CD4-positive, alpha-beta T cell treated with Interleukin-21 for 1 hour (primary cell): ENCODE measurements around the gene PTCH2.

ENCODE experiments used
- DNase-seq: peaks from one replicate; pipeline ENCODE4 v3.0.0-alpha.2; 2020

Gene PTCH2, protein sequence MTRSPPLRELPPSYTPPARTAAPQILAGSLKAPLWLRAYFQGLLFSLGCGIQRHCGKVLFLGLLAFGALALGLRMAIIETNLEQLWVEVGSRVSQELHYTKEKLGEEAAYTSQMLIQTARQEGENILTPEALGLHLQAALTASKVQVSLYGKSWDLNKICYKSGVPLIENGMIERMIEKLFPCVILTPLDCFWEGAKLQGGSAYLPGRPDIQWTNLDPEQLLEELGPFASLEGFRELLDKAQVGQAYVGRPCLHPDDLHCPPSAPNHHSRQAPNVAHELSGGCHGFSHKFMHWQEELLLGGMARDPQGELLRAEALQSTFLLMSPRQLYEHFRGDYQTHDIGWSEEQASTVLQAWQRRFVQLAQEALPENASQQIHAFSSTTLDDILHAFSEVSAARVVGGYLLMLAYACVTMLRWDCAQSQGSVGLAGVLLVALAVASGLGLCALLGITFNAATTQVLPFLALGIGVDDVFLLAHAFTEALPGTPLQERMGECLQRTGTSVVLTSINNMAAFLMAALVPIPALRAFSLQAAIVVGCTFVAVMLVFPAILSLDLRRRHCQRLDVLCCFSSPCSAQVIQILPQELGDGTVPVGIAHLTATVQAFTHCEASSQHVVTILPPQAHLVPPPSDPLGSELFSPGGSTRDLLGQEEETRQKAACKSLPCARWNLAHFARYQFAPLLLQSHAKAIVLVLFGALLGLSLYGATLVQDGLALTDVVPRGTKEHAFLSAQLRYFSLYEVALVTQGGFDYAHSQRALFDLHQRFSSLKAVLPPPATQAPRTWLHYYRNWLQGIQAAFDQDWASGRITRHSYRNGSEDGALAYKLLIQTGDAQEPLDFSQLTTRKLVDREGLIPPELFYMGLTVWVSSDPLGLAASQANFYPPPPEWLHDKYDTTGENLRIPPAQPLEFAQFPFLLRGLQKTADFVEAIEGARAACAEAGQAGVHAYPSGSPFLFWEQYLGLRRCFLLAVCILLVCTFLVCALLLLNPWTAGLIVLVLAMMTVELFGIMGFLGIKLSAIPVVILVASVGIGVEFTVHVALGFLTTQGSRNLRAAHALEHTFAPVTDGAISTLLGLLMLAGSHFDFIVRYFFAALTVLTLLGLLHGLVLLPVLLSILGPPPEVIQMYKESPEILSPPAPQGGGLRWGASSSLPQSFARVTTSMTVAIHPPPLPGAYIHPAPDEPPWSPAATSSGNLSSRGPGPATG

DNA sequence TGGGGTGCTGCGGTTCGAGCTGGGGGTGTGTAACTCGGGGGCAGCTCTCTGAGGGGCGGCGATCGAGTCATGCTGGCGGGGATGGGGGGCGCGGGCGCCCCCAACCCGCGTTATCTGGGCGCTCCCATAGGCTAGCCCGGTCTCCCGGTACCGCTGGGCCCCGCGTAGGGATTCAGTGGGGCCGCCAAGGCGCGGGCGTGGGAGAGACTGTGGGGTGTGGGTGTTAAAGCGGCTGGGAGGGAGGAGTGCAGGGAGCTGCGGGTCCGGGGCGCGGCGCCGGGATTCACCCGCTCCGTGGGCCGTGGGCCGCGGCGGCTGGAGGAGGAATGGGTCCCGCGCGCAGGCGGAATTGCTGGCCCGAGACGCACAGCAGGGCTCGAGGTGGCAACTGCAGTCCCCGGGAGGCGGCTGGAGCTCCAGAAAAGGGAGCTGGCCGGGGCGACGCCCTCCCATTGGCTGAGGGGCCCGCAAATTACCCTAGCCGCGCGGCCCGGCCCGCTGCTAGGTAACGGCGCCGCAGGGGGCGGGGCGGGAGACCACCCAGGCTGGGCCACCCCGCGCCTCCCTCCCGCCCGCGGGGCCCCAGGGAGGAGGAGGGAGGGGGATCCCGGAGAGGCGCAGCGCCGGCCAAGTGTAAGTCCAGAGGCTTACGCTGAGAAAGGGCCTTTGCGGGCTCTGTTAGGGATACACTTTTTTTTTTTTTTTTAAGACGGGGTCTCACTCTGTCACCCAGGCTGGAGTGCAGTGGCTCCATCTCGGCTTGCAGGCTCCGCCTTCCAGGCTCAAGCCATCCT lies at the start of gene PTCH2:
TSS of gene PTCH2 (minus strand) at position 392 of the 794 bp plus-strand sequence. CDS start at position 71, 321 bp downstream.
- DNase-seq = peak; percentile 24

DNA sequence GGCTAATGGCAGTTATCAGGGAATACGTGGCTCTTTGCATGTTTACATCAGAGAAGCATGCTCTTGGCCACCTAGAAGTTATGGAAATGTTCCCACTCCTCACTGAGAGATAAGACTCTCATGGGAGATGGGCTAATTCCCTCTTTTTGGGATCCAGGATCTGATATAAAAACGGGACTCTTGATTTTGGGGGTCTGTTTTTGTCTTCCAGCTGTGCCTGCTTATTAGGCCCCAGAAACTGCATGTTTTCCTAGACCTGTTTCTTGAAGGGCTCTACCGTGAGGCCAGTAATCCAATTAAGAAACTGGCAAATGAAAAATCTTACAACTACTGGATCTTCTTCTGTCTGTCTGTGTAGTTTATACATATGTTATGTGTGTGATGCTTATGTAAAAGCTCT lies 47.0 kb upstream of the PTCH2 start:
- DNase-seq = no peak

DNA sequence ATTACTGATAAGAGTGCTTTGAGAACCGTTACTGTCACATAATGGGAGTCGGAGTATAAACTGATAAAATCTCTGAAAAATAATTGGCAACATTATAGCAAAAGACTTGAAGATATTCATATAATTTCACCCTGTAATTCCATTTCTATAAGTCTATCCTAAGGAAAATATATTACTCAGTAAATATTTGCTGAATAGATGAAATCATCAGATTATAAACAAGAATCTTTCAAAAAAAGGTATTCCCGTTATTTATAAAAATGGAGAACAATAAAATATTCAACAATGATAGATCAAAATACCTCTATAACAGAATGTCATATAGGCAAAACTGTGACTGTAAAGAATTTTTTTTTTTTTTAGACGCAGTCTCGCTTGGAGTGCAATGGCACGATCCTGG lies 42.4 kb upstream of the PTCH2 start:
- DNase-seq = no peak

DNA sequence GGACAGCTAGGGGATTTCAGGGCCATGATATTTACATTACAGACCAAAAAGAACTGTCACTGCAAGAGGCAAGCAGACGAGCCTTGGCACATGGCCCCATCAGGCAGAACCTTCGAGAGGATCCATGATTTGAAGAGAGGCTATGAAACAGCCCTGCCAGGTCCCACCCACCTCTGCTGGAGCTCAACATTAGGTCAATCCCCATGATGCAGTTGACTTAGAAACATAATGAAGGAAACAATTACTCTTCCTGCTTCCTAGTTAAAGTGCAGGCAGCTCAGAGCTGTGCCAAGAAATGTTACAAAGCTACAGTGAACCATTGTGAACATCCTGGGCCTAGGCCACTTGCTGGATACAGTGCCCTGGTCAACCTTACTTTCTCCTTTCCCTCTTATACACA lies 41.7 kb upstream of the PTCH2 start:
- no peak for DNase-seq

DNA sequence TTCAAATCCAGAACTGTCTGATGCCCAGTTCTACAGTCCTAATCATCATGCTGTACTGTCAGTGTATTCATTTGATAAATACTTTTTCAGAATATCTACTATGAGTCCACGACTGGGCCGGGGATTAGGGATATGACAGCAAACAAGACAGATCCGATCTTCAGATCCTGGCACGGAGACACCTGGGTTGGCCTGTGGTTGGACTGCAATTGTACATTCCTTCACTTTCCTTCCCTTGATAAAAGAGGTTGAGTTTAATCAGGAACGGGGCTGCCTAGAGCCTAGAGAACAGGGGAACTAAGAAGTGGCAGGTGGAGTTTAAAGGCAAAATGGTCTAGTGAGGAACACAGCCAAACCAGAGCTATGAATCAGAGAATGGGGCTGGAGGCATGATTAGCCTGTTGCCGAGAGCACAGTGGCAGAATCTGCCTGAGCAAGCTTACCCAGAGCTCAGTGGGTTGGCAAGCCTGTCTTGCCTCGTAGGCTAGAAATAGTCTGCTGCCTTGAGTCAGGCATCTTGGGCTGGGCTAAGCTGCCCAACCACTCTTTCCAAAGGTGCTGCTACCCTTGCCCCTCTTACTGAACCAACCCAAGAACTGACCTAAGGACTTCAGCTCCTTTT lies 38.1 kb upstream of the PTCH2 start:
- no peak for DNase-seq

DNA sequence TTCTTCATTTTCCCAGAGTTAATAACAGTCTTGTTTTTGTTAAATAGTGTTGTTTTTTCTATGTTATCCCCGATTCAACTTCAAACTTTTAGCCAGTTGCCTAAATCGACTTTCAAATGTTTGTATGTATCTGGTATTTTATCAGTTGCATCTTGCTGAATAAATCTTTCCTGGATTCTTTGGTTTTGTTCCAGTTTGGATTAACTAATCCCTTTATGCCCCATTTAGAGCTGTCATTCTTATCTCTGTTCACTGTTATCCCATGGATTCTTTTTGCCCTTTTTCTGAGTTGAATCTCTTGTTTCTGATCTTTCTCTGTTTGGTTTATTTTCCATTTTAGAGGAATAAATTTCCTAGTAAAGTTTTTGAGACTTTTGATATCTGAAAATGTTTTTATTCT lies 31.1 kb upstream of the PTCH2 start:
- no peak for DNase-seq

DNA sequence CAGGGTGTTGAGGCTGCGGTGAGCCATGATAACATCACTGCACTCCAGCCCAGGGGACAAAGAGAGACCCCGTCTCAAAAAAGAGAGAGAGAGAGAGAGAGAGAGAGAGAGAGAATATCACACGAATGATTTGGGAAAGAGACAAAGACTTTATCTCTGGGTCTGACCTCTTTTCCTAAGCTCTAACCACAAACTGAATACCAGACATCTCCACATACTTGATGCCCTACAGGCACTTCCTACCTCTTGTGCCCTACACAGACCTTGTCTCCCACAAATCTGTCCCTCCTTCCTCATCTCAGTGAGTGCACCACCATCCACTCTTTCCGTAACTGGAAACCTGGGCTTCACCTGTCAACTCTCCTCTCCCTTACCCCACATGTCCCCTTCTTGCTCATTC lies 27.0 kb upstream of the PTCH2 start:
- DNase-seq = no peak

DNA sequence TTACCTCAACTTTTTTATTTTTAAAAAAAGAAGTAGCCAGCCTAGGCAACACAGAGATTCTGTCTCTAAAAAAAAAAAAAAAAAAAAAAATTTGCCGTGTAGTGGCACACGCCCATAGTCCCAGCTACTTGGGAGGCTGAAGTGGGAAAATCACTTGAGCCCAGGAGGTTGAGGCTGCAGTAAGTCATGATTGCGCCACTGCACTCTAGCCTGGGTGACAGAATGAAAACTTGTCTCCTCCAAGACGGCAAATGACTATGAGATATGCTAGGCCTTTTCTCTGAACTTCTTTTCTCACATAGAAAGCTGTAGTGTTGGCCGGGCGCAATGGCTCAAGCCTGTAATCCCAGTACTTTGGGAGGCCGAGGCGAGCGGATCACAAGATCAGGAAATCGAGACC lies 24.7 kb upstream of the PTCH2 start:
- no peak for DNase-seq

DNA sequence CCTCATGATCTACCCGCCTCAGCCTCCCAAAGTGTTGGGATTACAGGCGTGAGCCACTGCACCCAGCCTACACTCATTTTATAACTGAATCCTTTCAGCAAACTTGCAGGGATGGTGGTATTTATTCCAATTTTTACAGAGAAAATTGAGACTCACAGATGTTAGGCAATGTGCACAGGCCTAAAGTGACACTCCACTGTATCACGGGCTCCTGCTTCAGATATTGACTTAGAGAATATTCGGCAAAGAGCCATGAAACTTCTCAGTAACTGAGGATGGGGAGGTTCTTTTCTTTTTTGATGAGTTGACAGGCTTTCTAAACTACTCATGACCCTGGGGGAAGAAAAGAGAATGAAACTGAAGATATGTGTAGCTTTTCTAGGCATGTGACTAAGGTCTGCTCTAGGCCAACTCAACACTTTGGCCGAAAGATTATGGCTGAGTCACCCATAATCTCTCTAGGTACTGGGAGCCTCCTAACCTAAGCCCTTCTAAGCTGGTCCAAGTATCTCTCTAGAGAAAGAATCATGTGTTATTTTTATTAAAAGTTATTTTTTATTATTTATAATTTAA lies 19.9 kb upstream of the PTCH2 start:
- DNase-seq = no peak

DNA sequence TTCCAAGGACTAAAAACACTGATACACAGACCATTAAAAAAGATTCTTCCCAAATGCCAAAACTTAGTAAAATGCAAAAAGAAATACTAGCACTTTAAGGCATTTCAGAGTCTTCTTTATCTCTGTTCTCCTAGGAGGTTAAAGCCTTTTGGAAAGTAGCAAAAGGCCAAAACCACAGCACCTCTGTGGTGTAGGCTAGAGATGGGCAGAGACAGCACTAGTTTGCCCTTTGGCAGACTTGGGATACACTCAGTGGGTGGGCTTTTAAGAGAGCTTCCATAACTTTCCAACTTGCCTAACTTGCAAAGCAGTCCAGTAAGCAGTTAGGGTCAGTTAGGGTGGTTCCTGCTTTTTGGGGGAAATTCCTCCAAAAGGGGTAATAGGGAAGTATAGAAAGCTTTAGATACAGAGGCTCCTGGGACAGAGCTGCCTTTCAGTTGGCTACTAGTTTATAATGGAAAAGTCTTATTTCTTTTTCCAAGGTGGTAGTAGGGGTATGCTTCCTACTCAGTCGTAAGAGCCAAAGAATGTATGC lies 17.9 kb upstream of the PTCH2 start:
- no peak for DNase-seq

DNA sequence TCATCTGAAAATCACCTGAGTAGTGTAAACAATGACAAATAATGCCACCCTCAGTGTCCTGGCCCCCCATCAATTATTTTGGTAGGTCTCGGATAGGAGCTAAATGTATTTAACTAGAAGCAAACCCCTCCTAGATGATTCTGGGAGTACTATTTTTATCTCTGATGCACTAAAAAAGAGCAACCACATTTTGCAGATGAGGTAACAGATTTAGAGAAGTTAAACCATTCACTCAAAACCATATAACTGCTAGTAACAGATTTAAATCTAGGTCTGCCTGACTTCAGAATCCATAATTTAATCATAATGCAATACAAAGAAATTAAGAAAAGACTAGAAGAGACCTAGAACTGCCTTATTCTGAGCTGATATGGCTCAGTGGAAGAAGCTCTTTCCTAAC lies 17.3 kb upstream of the PTCH2 start:
- no peak for DNase-seq

DNA sequence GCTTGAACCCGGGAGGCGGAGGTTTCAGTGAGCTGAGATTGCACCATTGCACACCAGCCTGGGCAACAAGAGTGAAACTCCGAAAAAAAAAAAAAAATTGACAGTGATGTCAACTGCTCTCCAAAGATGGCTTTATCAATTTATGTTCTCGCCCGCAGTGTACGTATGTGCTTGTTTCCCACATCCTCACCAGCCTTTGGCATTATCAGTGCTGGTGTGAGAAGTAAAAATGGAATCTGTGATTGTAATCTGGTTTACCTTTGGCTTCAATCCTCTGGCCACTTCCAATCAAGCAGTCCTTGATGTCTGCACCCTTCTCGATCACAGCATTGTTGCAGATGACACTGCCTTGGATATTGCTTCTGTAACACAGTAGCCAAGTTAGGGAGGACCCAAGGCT lies 14.4 kb upstream of the PTCH2 start:
- no peak for DNase-seq

DNA sequence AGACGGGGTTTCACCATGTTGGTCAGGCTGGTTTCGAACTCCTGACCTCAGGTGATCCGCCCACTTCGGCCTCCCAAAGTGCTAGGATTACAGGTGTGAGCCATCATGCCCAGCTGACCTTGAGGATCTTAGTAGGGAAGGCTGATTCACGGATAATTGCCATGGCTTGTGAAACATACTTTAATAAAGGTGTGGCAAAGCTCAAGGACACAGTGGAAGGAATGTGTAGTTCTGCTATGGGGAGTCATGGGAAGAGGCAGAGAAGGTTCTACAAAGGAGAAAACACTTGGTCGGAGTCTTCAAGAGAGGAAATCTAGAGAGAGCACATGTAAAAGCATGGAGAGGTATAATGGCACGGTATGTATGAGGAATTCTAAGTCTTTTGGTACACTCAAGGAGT lies 12.7 kb upstream of the PTCH2 start:
- no peak for DNase-seq

DNA sequence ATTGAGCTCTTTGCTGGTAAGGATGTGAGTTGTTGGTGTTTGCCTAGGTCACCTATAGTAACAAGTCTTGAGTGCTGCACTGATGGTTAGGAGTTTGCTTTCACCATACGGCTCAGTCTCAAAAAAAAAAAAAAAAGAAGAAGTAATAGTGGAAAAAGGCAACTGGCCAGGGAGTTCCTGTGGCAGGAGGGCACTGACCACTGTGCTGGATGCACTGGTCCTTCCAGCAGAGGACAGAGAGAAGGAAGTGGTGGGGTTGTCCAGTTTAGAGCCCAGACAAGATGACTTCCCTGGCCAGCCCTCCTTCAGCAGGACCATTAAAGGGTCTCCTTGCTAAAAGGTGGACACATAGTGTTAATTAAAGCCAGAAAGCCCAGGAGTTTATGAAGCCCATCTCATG lies 11.9 kb upstream of the PTCH2 start:
- DNase-seq = no peak

DNA sequence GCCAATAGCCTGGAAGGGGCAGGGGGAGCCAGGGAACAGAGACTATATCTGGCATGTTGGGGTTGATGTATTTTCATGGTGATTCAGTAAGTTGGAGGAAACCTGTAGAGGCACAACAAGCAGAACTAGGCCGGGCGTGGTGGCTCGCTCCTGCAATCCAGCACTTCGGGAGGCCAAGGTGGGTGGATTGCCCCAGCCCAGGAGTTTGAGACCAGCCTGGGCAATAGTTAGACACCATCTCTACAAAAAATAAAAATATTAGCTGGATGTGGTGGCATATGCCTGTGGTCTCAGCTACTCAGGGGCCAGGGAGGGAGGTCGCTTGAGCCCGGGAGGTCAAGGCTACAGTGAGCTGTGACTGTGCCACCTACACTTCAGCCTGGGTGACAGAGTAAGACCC lies 10.1 kb upstream of the PTCH2 start:
- no peak for DNase-seq

DNA sequence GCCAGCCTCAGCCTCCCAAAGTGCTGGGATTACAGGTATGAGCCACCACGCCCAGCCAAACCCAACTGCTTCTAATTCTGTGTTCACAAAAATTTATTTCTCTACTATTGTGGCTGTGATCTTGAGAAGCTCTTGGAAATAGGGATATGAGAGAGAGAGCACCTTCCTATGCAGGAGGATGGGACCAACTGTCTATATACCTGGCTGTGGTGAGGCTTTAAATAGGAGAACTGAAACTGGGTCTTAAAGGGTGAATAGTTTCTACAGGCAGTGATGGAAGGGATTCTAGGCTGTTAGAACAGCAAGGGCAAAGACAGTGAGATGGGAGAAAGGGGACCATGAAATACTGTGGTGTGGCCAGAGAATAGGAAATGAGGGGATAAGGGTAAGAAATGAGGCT lies 8.3 kb upstream of the PTCH2 start:
- DNase-seq = no peak

DNA sequence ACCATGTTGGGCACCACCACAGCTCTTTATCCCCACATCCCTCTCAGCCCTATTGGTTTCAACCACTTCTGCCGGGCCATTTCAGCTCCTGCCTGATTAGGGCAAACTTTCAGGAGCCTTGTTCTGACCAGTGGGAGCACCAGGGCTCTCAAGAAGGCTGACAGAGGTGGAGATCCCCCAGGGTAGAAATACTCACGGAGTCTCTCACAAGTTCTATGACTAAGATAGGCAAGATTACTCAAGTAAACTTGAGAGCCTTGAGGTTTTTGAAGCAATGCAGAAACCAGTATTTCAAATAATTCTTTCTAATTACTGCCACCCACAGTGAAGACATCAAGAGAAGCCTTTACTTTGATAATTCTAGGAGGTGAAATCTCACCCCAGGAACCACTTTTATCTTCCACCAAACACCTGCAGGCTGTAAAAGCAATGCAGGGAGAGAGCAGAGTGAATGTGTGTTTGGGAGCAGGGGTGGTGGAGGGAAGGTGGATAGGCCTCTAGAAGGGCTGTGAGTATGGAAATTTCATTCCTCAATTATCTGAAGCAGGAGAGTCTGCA lies 6.6 kb upstream of the PTCH2 start:
- no peak for DNase-seq

DNA sequence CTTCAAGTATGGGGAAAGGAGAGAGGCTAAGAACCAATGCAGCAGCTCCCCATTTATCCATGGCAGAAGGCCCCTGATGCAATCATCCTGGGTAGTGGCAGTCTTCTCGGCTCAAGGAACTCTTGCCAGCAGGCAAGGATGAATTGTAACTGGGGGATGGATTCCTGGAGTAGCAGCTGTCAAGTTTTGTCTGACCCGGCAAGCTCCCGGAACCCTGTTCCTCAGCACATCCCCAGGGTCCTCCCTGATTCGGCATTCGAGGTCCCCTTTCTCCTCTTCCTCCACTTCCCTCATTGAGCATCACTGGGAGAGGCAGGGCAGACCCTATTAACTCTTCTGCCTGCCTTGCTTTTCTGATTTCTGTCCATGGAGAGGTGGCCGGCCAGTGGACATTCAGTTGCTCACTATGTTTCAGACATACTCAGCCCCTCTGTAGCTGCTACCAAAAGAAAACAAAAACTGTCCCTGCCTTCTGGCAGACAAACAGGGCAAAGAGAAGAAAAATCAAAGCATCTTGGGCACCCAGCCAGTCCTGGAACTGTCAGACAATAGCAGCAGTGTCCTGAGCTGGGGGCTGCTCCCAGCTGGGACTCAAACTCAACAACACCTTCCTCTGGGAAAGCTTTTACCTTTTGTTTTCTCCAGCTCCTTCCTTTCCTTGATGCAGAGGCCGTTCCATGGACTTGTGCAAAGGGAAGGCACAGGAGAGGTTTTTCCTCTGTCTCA lies 5.6 kb upstream of the PTCH2 start:
- no peak for DNase-seq

DNA sequence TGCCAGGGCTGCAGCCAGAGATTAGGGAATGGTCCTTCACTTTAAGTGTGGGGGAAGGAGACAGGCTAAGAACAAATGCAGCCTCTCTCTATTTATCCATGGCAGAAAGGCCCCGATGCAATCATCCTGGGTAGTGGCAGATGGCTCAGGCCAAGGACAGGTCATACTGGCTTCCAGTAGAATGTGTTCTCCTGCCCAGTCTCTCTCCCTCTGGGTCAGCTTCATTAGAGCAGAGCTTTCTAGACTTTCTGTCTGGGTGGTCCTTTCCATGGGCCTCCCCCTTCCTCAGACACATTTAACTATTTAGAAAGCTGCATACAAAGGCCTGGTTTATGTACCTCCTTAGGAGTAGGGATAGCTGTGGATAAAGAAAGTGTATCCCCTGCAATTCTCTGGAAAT lies 4.8 kb upstream of the PTCH2 start:
- DNase-seq = no peak

DNA sequence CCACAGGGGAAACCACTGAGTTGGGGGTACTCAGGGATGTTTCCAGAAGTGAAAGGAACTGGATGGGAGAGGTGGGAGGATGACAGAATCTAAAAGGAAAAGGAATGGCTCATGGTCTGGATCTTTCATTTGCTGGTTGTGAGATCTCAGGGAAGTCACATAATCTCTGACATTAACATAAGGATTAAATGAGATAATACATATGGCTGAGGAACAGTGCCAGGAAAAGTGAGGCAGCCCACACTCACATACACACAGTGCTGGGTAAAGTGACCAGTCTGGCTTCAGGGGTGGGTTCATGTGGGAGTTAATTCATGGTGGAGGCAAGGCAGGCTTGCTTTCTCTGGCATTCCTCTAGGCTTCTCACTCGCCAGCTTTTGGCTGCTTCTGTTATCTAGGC lies 3.9 kb upstream of the PTCH2 start:
- no peak for DNase-seq

DNA sequence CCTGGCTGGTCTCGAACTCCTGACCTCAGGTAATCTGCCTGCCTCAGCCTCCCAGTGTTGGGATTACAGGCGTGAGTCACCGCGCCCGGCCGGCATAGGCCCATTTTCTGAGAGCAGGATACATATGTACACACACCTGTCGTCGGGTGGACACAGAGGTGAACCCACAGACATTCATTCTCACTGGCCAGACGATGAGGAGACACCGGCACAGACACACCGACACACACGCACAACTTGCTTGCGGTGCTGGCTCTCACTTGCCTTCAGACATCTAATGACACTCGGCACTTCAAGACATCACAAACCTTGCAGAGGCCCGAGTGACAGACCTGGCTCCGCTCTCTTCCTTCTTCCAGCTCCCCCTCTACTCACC lies 579 bp downstream of the PTCH2 start:
- no peak for DNase-seq
